ENCODE results near the gene PRKAG2. TPM values are rescaled to one million over a fixed set of nuclear protein-coding genes. Genes with fewer than 3 reads are reported as not detected.

The PRKAG2 gene
- total and polyA plus RNA-seq, 8 donors, result 12.9 to 34.6 (median 18.0) TPM

DNA sequence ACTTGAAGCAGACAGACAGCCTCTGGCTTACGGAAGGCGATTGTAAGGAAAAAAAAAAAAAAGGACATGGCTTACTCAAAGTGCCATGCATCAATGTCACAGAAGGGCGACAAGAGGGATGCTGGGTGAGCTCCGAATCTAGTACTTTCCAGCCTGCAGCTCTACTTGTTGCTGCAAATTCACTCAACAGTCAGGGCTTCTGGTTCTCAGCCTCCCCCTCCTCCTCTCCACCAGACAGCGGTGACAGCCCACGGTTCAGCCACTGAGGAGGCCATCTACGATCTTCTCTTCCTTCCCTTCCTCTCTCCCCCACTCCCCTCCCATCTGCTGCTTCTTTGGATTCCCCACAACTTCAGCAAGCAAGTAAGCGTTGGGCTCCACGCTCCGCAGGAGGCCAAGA, 63.5 kb downstream of the PRKAG2 start:
- intact Hi-C loops (cut with DNase I), result no loop called here
- Histone ChIP-seq H3K4me1 (peaks cover 0 to 7% of the 10 kb centered on the region in 2 donors), H3K27me3 (no peaks in the 10 kb centered on the region), H3K27ac (no peak overlapping the region), H3K4me3 (no peak overlapping the region), H3K9me3 (no peaks in the 10 kb centered on the region), H3K36me3 (no peaks in the 10 kb centered on the region)
- ATAC-seq (no peak), DNase-seq (peak in 1 of 4 donors; percentile 19)
- TF ChIP-seq, protein P1, sequence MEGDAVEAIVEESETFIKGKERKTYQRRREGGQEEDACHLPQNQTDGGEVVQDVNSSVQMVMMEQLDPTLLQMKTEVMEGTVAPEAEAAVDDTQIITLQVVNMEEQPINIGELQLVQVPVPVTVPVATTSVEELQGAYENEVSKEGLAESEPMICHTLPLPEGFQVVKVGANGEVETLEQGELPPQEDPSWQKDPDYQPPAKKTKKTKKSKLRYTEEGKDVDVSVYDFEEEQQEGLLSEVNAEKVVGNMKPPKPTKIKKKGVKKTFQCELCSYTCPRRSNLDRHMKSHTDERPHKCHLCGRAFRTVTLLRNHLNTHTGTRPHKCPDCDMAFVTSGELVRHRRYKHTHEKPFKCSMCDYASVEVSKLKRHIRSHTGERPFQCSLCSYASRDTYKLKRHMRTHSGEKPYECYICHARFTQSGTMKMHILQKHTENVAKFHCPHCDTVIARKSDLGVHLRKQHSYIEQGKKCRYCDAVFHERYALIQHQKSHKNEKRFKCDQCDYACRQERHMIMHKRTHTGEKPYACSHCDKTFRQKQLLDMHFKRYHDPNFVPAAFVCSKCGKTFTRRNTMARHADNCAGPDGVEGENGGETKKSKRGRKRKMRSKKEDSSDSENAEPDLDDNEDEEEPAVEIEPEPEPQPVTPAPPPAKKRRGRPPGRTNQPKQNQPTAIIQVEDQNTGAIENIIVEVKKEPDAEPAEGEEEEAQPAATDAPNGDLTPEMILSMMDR (IDR thresholded peaks at IDR 0.05), result no peak

DNA sequence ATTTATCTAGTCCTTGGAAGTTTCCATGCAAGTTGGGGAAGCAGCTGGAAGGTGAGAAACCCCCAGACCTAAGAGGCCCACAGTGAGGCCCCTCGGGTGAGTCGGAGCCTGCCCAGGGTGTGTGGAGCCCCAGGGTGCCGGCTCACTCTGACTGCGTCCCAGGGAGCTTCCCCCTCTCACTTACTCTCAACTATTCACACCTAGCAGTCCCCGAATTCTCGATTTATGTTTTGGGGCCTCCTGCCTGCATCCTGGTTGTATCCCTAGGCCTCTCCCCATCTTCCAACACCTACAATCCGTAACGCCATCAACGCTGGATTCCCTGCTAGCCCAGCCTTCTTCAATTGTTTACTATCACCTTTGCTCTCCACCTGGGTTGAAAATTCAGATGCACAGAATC, 63.9 kb downstream of the PRKAG2 start:
- TF ChIP-seq, protein P1 (IDR thresholded peaks at IDR 0.05), result no peak
- H3K36me3 ChIP-seq, result no peaks in the 10 kb centered on the region
- ATAC-seq, result no peak

DNA sequence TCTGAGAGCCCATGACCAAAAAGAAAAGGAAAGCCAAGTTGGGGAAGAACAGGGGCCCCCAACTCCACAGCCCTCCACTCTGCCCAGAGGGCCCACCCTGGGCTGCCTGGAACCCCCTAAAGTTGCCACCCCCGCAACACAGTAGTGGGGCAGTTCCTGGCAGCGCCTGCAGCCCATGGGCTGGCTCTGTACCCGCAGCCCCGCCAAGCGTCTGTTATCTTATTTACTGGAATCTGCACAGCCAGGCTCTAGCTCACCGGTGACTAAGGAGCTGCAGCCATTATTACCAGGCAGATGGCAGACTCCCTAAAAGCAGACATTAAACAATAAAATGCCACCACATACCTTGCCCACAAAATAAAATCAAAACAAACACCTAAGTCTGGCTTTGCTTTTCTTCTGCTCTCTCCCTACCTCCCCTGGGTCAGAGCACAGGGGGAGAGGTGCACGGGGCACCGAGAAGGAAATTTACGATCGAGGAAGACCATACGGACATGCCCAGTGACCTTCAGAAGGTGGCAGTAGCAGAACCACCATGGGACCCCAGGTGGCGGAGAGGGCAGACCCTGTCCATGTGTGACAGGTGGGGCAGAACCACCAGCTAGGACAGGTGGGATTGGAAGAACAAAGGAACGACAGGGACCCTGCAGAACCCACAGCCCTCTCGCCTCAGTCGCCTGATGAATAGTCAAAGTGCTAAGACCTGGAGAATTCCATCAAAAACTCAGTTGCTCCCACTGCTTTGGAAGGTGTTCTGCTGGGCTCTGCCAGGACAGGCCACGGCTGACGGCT, 66.3 kb downstream of the PRKAG2 start:
- TF ChIP-seq, protein P1 (IDR thresholded peaks at IDR 0.05), result no peak
- DNase-seq, result peak in 2 of 4 donors; percentile 21 to 58
- Histone ChIP-seq H3K27ac (no peak overlapping the region), H3K9me3 (no peaks in the 10 kb centered on the region), H3K27me3 (no peaks in the 10 kb centered on the region), H3K36me3 (no peaks in the 10 kb centered on the region), H3K4me1 (peaks cover 0 to 31% of the 10 kb centered on the region in 2 donors), H3K4me3 (no peak overlapping the region)
- ATAC-seq, result no peak
- intact Hi-C loops (cut with DNase I), result no loop called here

More for the DNA sequence above, 63.9 kb downstream of the PRKAG2 start:
- peak in 2 of 4 donors; percentile 5 to 46 for DNase-seq
- H3K4me1 ChIP-seq, result peaks cover 0 to 12% of the 10 kb centered on the region in 2 donors
- intact Hi-C loops (cut with DNase I), result no loop called here
- no peak overlapping the region for H3K4me3 ChIP-seq
- no peaks in the 10 kb centered on the region for H3K27me3 ChIP-seq
- no peak overlapping the region for H3K27ac ChIP-seq
- no peaks in the 10 kb centered on the region for H3K9me3 ChIP-seq

GRCh38 chr7:151809864-151810170, 67.1 kb downstream of the PRKAG2 start:
- Histone ChIP-seq H3K27ac (no peak overlapping the region), H3K4me3 (no peak overlapping the region), H3K9me3 (no peaks in the 10 kb centered on the region), H3K27me3 (no peaks in the 10 kb centered on the region), H3K4me1 (peaks cover 0 to 39% of the 10 kb centered on the region in 2 donors), H3K36me3 (no peaks in the 10 kb centered on the region)
- TF ChIP-seq, protein P1 (IDR thresholded peaks at IDR 0.05), result no peak
- ATAC-seq, result no peak
- peak in 1 of 4 donors; percentile 18 for DNase-seq
- intact Hi-C loops (cut with DNase I), result no loop called here

DNA sequence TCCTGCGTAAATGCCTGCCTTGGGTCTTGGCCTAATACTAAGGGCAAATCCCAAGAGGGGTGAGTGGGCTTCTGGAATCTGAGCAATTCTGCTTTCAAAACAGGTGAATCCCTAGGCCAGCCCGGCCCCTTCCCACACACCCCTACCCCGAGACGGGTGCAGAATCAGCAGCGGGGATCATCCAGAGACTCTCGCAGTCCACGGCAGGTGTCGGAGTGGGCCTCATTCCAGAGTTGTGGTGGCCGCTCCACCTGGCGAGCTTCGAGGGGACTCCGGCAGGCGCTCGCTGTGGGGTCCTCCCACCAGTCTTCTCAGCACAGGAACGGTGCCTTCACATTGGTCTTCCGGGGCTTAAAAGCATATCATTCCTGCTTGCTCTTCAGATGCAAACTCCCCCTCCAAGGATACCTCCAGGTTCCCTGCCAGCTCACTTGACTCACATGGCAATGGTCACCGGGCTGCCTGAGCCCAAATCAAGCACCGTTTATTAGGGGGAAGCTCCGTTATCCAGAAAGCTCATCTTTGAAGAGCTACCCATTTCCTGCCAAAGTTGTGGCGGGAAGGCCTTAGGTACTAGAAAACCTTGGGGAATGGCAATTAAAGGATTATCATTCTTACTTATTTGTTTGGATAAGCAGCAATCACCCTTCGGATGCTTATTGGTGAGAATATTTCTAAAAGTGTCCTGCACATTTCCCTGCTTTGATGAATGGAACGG, 67.6 kb downstream of the PRKAG2 start:
- ATAC-seq, result no peak
- Histone ChIP-seq H3K27ac (no peak overlapping the region), H3K27me3 (no peaks in the 10 kb centered on the region), H3K4me3 (no peak overlapping the region), H3K4me1 (peaks cover 0 to 42% of the 10 kb centered on the region in 2 donors), H3K36me3 (no peaks in the 10 kb centered on the region), H3K9me3 (no peaks in the 10 kb centered on the region)
- DNase-seq, result peak in 1 of 4 donors; percentile 33
- intact Hi-C loops (cut with DNase I), result no loop called here
- TF ChIP-seq, protein P1 (IDR thresholded peaks at IDR 0.05), result no peak

Data from left lung (tissue), 10 donors.